Suprapubic skin (tissue), 4 donors: ENCODE measurements around the gene ZKSCAN2.

Source experiments
- POLR2A ChIP-seq, 2 donors: fragments of 450-650 bp; IDR thresholded peaks; one replicate each; pipeline ENCODE4 v1.6.1; 2017; ENCODE audit warnings: antibody characterized with exemption in 2 of 2, mild to moderate bottlenecking in 2 of 2, moderate library complexity in 2 of 2
- POLR2AphosphoS5 ChIP-seq, 3 donors: sonication (generic); formaldehyde crosslinking; IDR thresholded peaks; one replicate each; pipeline ENCODE4 v1.6.1; 2017; ENCODE audit warnings: antibody characterized with exemption in 3 of 3
- TF ChIP-seq, protein P1 (sequence below), 2 donors: fragments of 200-600 bp in 1 of 2; fragments of 450-650 bp in 1 of 2; sonication (generic) in 1 of 2; IDR thresholded peaks; one replicate each; pipeline ENCODE4 v1.5.1; 2016 to 2019; ENCODE audit warnings: antibody characterized with exemption in 2 of 2, mild to moderate bottlenecking in 1 of 2, moderate library complexity in 1 of 2

DNA sequence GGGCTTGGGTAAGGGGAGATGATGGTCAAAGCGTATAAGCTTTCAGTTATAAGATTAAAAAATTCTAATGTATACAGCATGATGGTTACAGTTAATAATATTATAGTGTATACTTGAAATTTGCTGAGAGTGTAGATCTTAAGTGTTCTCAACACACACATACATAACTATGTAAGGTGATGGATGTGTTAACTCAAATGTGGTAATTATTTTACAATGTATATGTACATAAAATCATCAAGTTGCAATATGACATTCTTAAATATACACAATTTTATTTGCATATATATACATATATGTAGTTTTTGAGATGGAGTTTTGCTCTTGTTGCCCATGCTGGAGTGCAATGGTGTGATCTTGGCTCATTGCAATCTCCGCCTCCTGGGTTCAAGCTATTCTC lies 7.2 kb downstream of the ZKSCAN2 start:
- TF ChIP-seq POLR2A (IDR thresholded peaks at IDR 0.05) (no peak), POLR2AphosphoS5 (IDR thresholded peaks at IDR 0.05) (no peak)
- TF ChIP-seq, protein P1, sequence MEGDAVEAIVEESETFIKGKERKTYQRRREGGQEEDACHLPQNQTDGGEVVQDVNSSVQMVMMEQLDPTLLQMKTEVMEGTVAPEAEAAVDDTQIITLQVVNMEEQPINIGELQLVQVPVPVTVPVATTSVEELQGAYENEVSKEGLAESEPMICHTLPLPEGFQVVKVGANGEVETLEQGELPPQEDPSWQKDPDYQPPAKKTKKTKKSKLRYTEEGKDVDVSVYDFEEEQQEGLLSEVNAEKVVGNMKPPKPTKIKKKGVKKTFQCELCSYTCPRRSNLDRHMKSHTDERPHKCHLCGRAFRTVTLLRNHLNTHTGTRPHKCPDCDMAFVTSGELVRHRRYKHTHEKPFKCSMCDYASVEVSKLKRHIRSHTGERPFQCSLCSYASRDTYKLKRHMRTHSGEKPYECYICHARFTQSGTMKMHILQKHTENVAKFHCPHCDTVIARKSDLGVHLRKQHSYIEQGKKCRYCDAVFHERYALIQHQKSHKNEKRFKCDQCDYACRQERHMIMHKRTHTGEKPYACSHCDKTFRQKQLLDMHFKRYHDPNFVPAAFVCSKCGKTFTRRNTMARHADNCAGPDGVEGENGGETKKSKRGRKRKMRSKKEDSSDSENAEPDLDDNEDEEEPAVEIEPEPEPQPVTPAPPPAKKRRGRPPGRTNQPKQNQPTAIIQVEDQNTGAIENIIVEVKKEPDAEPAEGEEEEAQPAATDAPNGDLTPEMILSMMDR (IDR thresholded peaks at IDR 0.05), result no peak
